Hepatocyte (in vitro differentiated cells): Measurements from ENCODE around the gene GOT1. TPM values are rescaled to one million over a fixed set of nuclear protein-coding genes. Genes with fewer than 3 reads are reported as not detected.

Source experiments
- DNase-seq: peaks from one replicate; pipeline ENCODE4 v3.0.0-alpha.2; 2016; ENCODE audit warnings: low spot score
- H2AFZ ChIP-seq: fragments of 200-600 bp; sonication (generic); 2 replicates; pipeline ENCODE4 v1.6.0; 2016; ENCODE audit warnings: antibody characterized with exemption, mild to moderate bottlenecking
- H3K27ac ChIP-seq: fragments of 200-600 bp; sonication (generic); 2 replicates; pipeline ENCODE4 v1.5.1; 2016; ENCODE audit warnings: mild to moderate bottlenecking
- H3K27me3 ChIP-seq: fragments of 200-600 bp; sonication (generic); 2 replicates; pipeline ENCODE4 v1.6.1; 2016
- H3K36me3 ChIP-seq: fragments of 200-600 bp; sonication (generic); replicated peaks from 2 replicates; pipeline ENCODE4 v1.5.1; 2016; ENCODE audit warnings: low read depth; ENCODE audit not compliant: insufficient read depth
- H3K4me1 ChIP-seq: fragments of 200-600 bp; sonication (generic); 2 replicates; pipeline ENCODE4 v1.5.1; 2016; ENCODE audit warnings: mild to moderate bottlenecking, moderate library complexity; ENCODE audit not compliant: insufficient read depth
- H3K4me2 ChIP-seq: fragments of 200-600 bp; sonication (generic); 2 replicates; pipeline ENCODE4 v1.6.0; 2016
- H3K4me3 ChIP-seq: fragments of 200-600 bp; sonication (generic); 2 replicates; pipeline ENCODE4 v1.5.1; 2016; ENCODE audit warnings: mild to moderate bottlenecking
- H3K79me2 ChIP-seq: fragments of 200-600 bp; sonication (generic); 2 replicates; pipeline ENCODE4 v1.6.0; 2017; ENCODE audit warnings: mild to moderate bottlenecking
- H3K9me2 ChIP-seq: fragments of 200-600 bp; sonication (generic); replicated peaks from 2 replicates; pipeline ENCODE4 v1.6.0; 2017; ENCODE audit warnings: mild to moderate bottlenecking; ENCODE audit not compliant: insufficient read depth
- H3K9me3 ChIP-seq: fragments of 200-600 bp; sonication (generic); 2 replicates; pipeline ENCODE4 v1.5.1; 2016; ENCODE audit warnings: low read depth, mild to moderate bottlenecking
- H4K20me1 ChIP-seq: fragments of 200-600 bp; sonication (generic); 2 replicates; pipeline ENCODE4 v1.6.0; 2016; ENCODE audit warnings: mild to moderate bottlenecking; ENCODE audit not compliant: insufficient read depth, poor library complexity, severe bottlenecking
- EZH2 ChIP-seq: fragments of 200-600 bp; sonication (generic); IDR thresholded peaks from 2 replicates; pipeline ENCODE4 v1.6.1; 2016; ENCODE audit warnings: antibody characterized with exemption, mild to moderate bottlenecking, borderline replicate concordance
- EZH2phosphoT487 ChIP-seq: fragments of 200-600 bp; sonication (generic); IDR thresholded peaks from one replicate; pipeline ENCODE4 v1.6.1; 2018; ENCODE audit warnings: antibody characterized with exemption, mild to moderate bottlenecking, low read depth, moderate library complexity; ENCODE audit not compliant: unreplicated experiment, severe bottlenecking
- WGBS: methylation state at CpG from one replicate; pipeline ENCODE4 v1.1.6; 2016; ENCODE audit warnings: low lambda C conversion rate; ENCODE audit errors: missing lambda C conversion rate; 5-methylcytosine and 5-hydroxymethylcytosine counted together
- polyA plus RNA-seq: library from polyadenylated mRNA; unstranded; fragments of >200 nt; fragmentation: Nextera tagmentation; extraction: Ambion mirVana; gene quantifications from 2 replicates; pipeline ENCODE4 v1.2.1, GENCODE V29; 2016
- total RNA-seq: library from RNA; depleted of rRNA; stranded (reverse); fragments of >200 nt; gene quantifications from 2 replicates; pipeline ENCODE4 v1.2.3, GENCODE V29; 2014
- TF ChIP-seq, protein P1 (sequence below): fragments of 200-600 bp; sonication (generic); IDR thresholded peaks from 2 replicates; pipeline ENCODE4 v1.5.1; 2016; ENCODE audit warnings: antibody characterized with exemption, mild to moderate bottlenecking; ENCODE audit not compliant: poor library complexity

GOT1 gene
- total and polyA plus RNA-seq, 2 experiments from 2014 or later = 59.0 to 60.8 TPM

DNA sequence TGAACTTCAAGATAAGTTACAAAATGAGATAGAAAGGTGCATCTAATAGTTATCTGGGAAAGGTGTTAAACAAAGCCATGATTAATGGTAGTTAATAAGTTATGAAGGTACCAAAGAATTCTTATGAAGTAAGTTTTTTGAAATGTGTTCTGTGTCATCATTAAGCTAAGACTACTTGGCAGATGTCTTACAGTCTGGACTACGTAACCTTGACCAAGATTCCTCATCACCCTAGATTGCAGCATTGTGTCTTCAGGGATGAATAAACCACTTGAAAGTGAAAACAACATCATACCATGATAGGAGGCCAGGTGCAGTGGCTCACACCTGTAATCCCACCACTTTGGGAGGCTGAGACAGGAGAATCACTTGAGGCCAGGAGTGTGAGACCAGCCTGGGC is 48.2 kb downstream of the GOT1 start:
- H3K9me2 ChIP-seq = no peaks in the 10 kb centered on the region
- H4K20me1 ChIP-seq = no peaks in the 10 kb centered on the region
- no peak overlapping the region for H3K4me3 ChIP-seq
- peaks cover 8% of the 10 kb centered on the region for H3K27me3 ChIP-seq
- H2AFZ ChIP-seq = no peak overlapping the region
- no peak overlapping the region for H3K27ac ChIP-seq
- no peaks in the 10 kb centered on the region for H3K9me3 ChIP-seq
- H3K4me1 ChIP-seq = no peaks in the 10 kb centered on the region
- no peak for DNase-seq
- H3K36me3 ChIP-seq = no peaks in the 10 kb centered on the region
- WGBS = 89% methylated on average over 1 of the region's 1 CpG
- H3K79me2 ChIP-seq = no peaks in the 10 kb centered on the region
- TF ChIP-seq EZH2 (no peak), EZH2phosphoT487 (no peak)
- no peak overlapping the region for H3K4me2 ChIP-seq

DNA sequence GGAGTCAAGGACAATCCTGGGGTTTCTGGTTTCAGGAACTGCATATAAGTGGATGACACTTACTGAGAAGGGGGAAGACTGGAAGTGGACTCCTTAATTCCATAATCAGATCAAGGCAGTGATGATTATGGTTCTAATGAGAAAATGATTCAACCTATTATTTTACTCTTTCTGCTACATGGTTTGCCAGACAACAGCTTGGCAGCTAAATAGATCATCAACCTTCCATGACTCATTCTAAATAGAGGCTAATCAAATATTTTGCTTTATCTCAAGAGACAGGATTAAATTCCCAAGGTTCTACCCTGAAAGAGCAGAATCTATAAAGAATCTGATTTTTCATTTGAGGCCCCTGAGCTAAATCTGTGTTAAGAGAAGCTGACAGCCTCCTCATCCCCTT is 55.0 kb downstream of the GOT1 start:
- no peaks in the 10 kb centered on the region for H3K36me3 ChIP-seq
- H3K4me3 ChIP-seq = no peak overlapping the region
- no peaks in the 10 kb centered on the region for H3K79me2 ChIP-seq
- H3K9me2 ChIP-seq = no peaks in the 10 kb centered on the region
- no peak for DNase-seq
- no peak overlapping the region for H3K27ac ChIP-seq
- no peaks in the 10 kb centered on the region for H3K4me1 ChIP-seq
- TF ChIP-seq, protein P1, sequence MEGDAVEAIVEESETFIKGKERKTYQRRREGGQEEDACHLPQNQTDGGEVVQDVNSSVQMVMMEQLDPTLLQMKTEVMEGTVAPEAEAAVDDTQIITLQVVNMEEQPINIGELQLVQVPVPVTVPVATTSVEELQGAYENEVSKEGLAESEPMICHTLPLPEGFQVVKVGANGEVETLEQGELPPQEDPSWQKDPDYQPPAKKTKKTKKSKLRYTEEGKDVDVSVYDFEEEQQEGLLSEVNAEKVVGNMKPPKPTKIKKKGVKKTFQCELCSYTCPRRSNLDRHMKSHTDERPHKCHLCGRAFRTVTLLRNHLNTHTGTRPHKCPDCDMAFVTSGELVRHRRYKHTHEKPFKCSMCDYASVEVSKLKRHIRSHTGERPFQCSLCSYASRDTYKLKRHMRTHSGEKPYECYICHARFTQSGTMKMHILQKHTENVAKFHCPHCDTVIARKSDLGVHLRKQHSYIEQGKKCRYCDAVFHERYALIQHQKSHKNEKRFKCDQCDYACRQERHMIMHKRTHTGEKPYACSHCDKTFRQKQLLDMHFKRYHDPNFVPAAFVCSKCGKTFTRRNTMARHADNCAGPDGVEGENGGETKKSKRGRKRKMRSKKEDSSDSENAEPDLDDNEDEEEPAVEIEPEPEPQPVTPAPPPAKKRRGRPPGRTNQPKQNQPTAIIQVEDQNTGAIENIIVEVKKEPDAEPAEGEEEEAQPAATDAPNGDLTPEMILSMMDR = no peak
- no peak for TF ChIP-seq EZH2
- TF ChIP-seq EZH2phosphoT487 = no peak
- H3K4me2 ChIP-seq = no peak overlapping the region
- H4K20me1 ChIP-seq = no peaks in the 10 kb centered on the region
- no peaks in the 10 kb centered on the region for H3K27me3 ChIP-seq
- H2AFZ ChIP-seq = no peak overlapping the region
- H3K9me3 ChIP-seq = no peaks in the 10 kb centered on the region

DNA sequence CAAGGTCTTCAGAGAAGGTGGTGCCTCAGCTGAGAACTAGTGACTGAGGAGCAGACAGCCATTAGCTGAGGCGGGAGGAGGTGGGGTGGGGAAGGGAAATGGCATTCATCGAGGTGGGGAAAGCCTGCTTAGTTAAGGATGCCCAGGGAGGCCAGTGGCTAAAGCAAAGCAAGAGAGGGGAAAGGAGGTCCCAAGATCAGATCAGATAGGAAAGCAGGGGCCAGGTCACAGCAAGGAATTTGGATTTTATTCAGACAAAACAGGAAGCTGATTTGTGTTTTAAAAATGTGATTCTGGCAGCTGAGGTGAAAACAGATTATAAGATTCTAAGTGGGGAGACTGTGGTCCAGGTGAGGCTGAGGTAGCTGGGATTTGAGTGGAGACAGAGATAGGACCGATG is 55.5 kb downstream of the GOT1 start:
- Histone ChIP-seq H3K9me3 (no peaks in the 10 kb centered on the region), H3K4me1 (no peaks in the 10 kb centered on the region), H3K27ac (no peak overlapping the region), H3K79me2 (no peaks in the 10 kb centered on the region), H3K4me3 (no peak overlapping the region), H3K27me3 (peaks cover 4% of the 10 kb centered on the region), H3K9me2 (no peaks in the 10 kb centered on the region), H2AFZ (no peak overlapping the region), H3K36me3 (no peaks in the 10 kb centered on the region), H3K4me2 (no peak overlapping the region), H4K20me1 (no peaks in the 10 kb centered on the region)
- 93% methylated on average over 3 of the region's 3 CpGs for WGBS
- TF ChIP-seq EZH2 (no peak), EZH2phosphoT487 (no peak)
- TF ChIP-seq, protein P1 = no peak
- no peak for DNase-seq

DNA sequence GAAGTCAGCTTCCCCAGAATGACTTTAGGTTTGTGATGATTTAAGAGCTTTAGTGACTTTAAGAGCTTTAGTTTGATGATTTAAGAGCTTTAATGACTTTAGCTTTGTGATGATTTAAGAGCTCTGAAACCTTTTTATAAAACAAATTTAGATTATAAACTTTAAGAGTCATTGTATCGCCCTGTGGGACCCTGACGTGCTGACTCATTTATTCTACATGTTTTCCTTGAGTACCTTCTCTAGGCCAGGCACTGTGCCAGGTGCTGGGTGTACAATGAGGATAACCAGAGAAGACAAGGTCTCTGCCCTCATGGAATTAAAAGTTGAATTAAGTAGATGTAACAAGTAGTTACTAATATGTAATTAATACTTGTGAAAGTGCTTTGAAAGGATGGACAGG is 55.9 kb downstream of the GOT1 start:
- Histone ChIP-seq H4K20me1 (no peaks in the 10 kb centered on the region), H3K27ac (no peak overlapping the region), H3K27me3 (peaks cover 4% of the 10 kb centered on the region), H2AFZ (no peak overlapping the region), H3K4me2 (no peak overlapping the region), H3K4me1 (no peaks in the 10 kb centered on the region), H3K79me2 (no peaks in the 10 kb centered on the region), H3K36me3 (no peaks in the 10 kb centered on the region), H3K9me2 (no peaks in the 10 kb centered on the region), H3K4me3 (no peak overlapping the region), H3K9me3 (no peaks in the 10 kb centered on the region)
- WGBS = 79% methylated on average over 2 of the region's 2 CpGs
- no peak for DNase-seq
- no peak for TF ChIP-seq EZH2
- TF ChIP-seq EZH2phosphoT487 = no peak
